GM18508 (cell line): ENCODE results near the gene PSMD6.

Experiments used
- ATAC-seq: cut with Tn5 transposase; IDR thresholded peaks from one replicate; pipeline ENCODE4 v1.9.1; 2021; ENCODE audit warnings: moderate number of reproducible peaks; ENCODE audit not compliant: insufficient read depth, unreplicated experiment

PSMD6 gene

GRCh38 chr3:64023187-64023860 is at the start of gene PSMD6:
Gene PSMD6, minus strand, starts transcription at chr3:64023494. Its CDS starts 75 bp downstream, at chr3:64023419.
- ATAC-seq = peak; percentile 82

GRCh38 chr3:64072126-64072525 is 48.8 kb upstream of the PSMD6 start:
- no peak for ATAC-seq

GRCh38 chr3:64070704-64071103 is 47.4 kb upstream of the PSMD6 start:
- ATAC-seq = no peak

- ATAC-seq = no peak
Measured at GRCh38 chr3:64067506-64068346, 44.4 kb upstream of the PSMD6 start.

- ATAC-seq = no peak
Measured at GRCh38 chr3:64064804-64065203, 41.5 kb upstream of the PSMD6 start.

GRCh38 chr3:64063983-64064438 is 40.7 kb upstream of the PSMD6 start:
- ATAC-seq = no peak

- no peak for ATAC-seq
Measured at GRCh38 chr3:64063207-64063982, 40.1 kb upstream of the PSMD6 start.

- ATAC-seq = no peak
Measured at GRCh38 chr3:64061628-64062027, 38.3 kb upstream of the PSMD6 start.

GRCh38 chr3:64059484-64060175 is 36.3 kb upstream of the PSMD6 start:
- no peak for ATAC-seq

GRCh38 chr3:64058566-64058965 is 35.3 kb upstream of the PSMD6 start:
- no peak for ATAC-seq

GRCh38 chr3:64057231-64057630 is 33.9 kb upstream of the PSMD6 start:
- no peak for ATAC-seq

- ATAC-seq = no peak
Measured at GRCh38 chr3:64056606-64057180, 33.4 kb upstream of the PSMD6 start.

- no peak for ATAC-seq
Measured at GRCh38 chr3:64055076-64055475, 31.8 kb upstream of the PSMD6 start.

- no peak for ATAC-seq
Measured at GRCh38 chr3:64054488-64054887, 31.2 kb upstream of the PSMD6 start.

- ATAC-seq = no peak
Measured at GRCh38 chr3:64053581-64053980, 30.3 kb upstream of the PSMD6 start.

GRCh38 chr3:64053117-64053516 is 29.8 kb upstream of the PSMD6 start:
- no peak for ATAC-seq

- ATAC-seq = no peak
Measured at GRCh38 chr3:64049832-64050231, 26.5 kb upstream of the PSMD6 start.

- ATAC-seq = no peak
Measured at GRCh38 chr3:64049136-64049535, 25.8 kb upstream of the PSMD6 start.

GRCh38 chr3:64048631-64049061 is 25.4 kb upstream of the PSMD6 start:
- ATAC-seq = no peak

- no peak for ATAC-seq
Measured at GRCh38 chr3:64047787-64048186, 24.5 kb upstream of the PSMD6 start.
